ENCODE results near the gene MTFR2.
A peak's percentile ranks its signal among the peaks of the same experiment; 100 is the strongest.
"Not testable (repeated sequence)": the region's sequence is repeated elsewhere in the genome, so short reads cannot be mapped to it uniquely, and the experiment has no call there.

Gene MTFR2

DNA sequence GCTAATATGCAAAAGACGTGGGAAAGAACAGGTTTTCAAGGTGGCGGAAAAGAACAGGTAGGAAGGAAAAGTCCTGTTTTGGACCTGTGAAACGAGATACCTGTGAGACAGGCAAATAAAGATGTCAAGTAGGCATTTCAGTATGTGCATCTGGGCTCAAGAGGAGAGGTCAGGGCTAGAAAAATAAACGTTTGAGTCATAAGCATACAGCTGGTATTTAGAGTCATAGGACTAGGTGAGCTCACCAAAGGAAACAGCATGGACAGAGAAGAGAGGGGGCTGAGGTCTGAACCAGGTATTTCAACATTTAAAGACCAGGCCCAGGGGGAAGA is 14.9 kb downstream of the MTFR2 start:
- DNase-seq (ENCODE audit: extremely low read depth, low read depth) = no peak
- TF ChIP-seq, protein P1, sequence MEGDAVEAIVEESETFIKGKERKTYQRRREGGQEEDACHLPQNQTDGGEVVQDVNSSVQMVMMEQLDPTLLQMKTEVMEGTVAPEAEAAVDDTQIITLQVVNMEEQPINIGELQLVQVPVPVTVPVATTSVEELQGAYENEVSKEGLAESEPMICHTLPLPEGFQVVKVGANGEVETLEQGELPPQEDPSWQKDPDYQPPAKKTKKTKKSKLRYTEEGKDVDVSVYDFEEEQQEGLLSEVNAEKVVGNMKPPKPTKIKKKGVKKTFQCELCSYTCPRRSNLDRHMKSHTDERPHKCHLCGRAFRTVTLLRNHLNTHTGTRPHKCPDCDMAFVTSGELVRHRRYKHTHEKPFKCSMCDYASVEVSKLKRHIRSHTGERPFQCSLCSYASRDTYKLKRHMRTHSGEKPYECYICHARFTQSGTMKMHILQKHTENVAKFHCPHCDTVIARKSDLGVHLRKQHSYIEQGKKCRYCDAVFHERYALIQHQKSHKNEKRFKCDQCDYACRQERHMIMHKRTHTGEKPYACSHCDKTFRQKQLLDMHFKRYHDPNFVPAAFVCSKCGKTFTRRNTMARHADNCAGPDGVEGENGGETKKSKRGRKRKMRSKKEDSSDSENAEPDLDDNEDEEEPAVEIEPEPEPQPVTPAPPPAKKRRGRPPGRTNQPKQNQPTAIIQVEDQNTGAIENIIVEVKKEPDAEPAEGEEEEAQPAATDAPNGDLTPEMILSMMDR (IDR thresholded peaks at IDR 0.05; ENCODE audit: low read depth, low read length) = no peak

DNA sequence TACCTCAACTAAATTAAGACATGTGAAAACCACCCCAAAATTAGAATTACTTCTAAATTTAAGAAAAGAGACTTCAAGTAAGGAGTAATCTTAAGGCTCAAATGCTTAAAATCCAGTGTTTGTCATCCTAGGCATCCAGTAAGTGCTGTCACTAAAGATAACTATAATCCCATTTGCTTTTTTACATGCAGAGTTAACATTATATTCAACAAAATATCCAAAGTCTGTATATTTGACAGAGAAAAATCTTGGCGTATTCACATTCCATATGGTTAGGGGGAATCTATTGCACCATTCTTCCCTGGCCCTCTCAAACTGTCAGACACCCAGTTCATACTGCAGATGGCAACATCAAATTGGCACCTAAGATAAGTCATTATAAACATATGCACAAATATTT is 17.4 kb downstream of the MTFR2 start:
- TF ChIP-seq, protein P1 (IDR thresholded peaks at IDR 0.05; ENCODE audit: low read depth, low read length) = no peak
- DNase-seq (ENCODE audit: extremely low read depth, low read depth) = no peak

DNA sequence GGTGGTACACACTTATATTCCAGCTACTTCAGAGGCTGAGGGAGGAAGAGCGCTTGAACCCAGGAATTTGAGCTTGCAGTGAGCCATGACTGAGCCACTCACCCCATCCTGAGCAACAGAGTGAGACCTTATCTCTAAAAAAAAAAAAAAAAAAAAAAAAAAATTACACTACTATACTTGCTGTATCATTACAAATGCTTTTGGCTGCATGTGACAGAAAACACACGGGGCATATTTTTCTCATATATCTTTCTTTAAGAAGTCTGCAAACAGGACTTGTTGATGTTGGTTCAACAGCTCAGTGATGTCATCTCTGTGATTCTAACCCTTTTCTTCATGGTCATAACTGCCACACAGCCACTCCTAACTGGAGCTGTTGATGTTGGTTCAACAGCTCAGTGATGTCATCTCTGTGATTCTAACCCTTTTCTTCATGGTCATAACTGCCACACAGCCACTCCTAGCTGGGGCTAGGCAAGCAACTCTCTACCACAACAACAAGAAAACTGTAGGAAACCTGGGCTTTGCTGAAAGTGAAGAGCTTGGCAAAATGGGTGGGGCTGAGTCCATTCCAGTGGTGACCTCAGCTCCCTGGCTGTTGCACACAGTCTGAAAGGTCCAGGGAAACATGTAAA is 19.8 kb downstream of the MTFR2 start:
- no peak for DNase-seq (ENCODE audit: extremely low read depth, low read depth)
- TF ChIP-seq, protein P1 (IDR thresholded peaks at IDR 0.05; ENCODE audit: low read depth, low read length) = no peak

DNA sequence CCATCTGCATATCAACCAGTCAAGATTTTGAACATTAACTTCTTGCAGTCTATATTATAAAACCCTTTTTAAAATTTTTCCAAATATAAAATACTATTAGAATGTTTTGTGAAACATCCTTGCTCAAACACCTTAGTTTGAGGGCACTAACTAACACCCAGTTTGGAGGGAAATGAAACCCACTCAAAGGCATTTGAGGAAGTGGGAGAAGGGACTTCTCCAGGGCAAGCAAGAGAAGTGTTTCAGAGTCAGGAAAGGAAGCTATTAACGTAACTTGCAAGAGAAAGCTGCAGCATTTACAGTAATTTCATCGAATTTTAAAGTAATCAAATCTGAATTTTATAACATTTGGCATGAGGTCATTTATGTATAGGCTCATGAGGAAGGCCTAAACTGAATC is 21.3 kb downstream of the MTFR2 start:
- TF ChIP-seq, protein P1 (IDR thresholded peaks at IDR 0.05; ENCODE audit: low read depth, low read length) = no peak
- DNase-seq (ENCODE audit: extremely low read depth, low read depth) = no peak

DNA sequence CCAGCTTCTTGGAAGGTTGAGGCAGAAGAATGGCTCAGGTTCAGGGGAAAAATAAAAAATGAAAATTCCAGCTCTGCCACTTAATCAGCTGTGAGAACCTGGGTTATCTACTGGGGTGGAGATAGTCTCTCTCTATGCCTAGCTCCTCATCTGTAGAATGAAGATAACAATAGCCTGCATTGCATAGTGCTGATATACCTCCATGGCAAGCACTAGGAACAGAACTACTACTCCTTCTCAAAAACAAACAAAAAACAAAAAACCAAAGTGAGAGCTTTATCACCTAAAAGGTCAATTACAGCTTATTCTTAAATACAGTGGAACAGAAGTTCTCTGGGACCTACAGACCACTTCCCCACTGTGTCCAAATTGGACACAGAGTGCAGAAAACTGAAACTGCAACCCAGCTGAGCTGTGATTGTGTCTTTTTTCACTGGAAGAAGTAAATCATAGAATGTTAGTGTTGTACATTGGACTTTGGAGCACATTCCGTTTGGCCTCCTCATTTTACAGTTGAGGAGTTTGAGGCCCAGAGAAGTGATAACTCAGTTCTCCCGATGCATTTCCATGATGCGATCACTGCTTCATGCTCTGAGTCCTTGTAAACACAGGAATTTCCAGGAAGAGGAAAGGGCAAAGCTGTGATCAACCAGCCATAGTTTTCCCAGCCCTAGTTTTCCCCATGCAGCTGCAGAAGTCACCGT is 23.3 kb downstream of the MTFR2 start:
- DNase-seq (ENCODE audit: extremely low read depth, low read depth) = no peak
- TF ChIP-seq, protein P1 (IDR thresholded peaks at IDR 0.05; ENCODE audit: low read depth, low read length) = no peak

DNA sequence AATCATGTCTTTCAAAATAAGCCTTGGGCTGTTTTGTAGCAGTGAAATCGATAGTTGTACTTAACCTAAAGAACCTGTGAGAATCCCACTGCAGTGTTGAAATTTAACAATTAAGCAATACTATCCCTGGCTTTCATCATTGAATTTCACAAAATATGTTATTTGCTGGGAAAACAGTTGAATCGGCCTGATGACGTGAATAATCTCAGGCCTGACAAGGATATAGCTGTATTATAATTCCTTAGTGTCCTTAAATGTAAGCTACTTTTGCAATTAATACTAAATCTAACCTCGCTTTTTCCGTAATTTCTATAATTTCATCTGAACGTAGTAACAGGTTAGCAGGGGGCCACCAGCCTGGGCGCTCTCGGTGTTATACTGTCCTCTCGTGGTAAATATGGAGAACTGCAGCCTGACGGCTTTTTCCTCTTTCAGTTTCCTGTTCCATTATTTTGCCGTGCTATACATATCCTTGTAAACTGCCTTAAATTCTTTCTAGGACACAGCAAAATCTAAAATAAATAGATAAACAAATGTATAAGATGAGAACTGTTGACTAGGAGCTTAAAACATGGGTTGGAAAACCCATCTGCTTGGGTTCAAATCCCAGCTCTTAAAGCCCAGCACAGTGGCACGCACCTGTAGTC is 24.0 kb downstream of the MTFR2 start:
- TF ChIP-seq, protein P1 (IDR thresholded peaks at IDR 0.05; ENCODE audit: low read depth, low read length) = no peak; the same call in none of the 2 replicates
- DNase-seq (ENCODE audit: extremely low read depth, low read depth) = peak; percentile 16

DNA sequence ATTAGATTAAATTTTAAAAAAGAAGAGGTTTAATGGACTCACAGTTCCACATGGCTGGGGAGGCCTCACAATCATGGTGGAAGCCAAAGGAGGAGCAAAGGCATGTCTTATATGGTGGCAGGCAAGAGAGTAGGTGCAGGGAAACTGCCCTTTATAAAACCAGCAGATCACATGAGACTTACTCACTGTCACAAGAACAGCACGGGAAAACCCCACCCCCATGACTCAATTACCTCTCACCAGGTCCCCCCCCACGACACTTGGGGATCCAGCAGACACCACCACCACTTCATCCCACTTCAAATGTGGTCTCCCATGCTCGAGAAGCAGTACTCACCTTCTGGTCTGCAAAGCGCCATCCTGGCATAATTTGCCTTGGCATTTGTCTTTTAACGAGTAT is 24.6 kb downstream of the MTFR2 start:
- no peak for DNase-seq (ENCODE audit: extremely low read depth, low read depth)
- TF ChIP-seq, protein P1 (IDR thresholded peaks at IDR 0.05; ENCODE audit: low read depth, low read length) = no peak

DNA sequence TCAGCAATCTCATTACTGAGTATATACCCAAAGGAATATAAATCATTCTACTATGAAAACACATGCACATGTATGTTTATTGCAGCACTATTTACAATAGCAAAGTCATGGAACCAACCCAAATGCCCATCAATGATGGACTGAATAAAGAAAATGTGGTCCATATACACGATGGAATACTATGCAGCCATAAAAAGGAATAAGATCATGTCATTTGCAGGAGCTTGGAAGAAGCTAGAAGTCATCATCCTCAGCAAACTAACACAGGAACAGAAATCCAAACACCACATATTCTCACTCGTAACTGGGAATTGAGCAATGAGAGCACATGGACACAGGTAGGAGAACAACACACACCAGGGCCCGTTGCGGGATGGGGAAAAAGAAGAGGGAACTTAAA is 25.1 kb downstream of the MTFR2 start:
- not testable (repeated sequence) for DNase-seq (ENCODE audit: extremely low read depth, low read depth)
